Activated CD4-positive, alpha-beta T cell treated with anti-CD3 and anti-CD28 coated beads for 48 hours (primary cell): ENCODE results near the gene UBE3B.

Experiments
- DNase-seq: peaks from one replicate; pipeline ENCODE4 v3.0.0-alpha.2; 2020

UBE3B gene

DNA sequence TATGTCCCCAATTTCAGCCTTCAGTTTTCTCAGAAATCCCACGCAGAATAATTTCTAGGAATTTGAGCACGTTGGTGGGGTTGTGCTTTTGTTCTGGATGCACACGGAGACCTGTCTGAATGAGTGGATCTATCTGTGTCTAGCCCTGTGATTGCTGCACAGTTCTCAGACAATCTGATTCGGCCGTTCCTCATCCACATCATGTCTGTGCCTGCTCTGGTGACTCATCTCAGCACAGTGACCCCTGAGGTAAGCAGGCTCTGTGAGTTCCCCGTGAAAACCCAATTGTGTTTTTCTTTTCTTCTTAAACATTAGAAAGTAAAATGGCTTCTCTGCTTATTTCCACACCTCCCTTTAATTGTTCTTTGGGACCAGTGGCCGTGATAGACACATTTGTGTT is 20.2 kb downstream of the UBE3B start:
- no peak for DNase-seq

- DNase-seq = no peak
Measured at GRCh38 chr12:109500406-109501185, 23.2 kb downstream of the UBE3B start.

- no peak for DNase-seq
Measured at GRCh38 chr12:109501299-109501698, 23.9 kb downstream of the UBE3B start.

DNA sequence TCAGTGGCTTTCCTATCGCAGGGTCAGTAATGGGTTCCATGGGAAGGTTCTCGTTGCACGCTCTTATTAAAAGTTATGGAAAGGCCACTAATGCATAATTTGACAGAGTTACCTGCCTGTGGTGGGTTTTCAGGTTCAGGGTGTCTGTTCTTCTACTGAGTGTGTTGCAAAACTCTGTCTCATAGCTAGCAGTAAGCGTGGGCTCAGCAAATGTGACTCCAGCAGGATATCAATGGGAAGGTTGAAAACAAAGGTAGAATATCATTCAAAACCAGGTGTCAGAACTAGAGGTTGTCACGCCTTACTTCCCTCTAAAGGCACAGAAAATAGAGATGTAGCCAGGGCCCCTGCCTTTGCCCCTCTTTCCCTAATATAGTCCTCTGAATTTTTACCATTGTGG is 24.9 kb downstream of the UBE3B start:
- no peak for DNase-seq

DNA sequence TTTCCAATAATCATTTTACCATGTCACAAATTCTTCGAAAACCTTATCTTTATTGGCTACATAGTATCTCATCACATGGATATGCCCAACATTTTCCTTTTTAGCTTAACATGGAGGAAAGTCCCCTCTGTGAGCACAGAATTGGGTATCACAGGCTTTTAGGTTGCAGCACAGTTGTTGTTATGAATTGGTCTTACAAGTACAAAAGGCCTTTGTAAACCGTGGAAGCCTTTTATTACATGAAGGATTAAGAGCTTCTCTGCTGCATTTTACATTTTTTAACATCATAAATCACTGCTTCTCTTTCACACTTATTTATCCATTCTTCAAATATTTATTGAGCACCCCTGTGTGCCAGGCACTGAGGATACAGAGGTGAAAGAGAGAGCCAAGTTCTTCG is 26.2 kb downstream of the UBE3B start:
- DNase-seq = no peak

- DNase-seq = no peak
Measured at GRCh38 chr12:109504068-109504467, 26.6 kb downstream of the UBE3B start.

GRCh38 chr12:109510196-109510595 is 32.8 kb downstream of the UBE3B start:
- DNase-seq = no peak

GRCh38 chr12:109512608-109513007 is 35.2 kb downstream of the UBE3B start:
- DNase-seq = no peak

DNA sequence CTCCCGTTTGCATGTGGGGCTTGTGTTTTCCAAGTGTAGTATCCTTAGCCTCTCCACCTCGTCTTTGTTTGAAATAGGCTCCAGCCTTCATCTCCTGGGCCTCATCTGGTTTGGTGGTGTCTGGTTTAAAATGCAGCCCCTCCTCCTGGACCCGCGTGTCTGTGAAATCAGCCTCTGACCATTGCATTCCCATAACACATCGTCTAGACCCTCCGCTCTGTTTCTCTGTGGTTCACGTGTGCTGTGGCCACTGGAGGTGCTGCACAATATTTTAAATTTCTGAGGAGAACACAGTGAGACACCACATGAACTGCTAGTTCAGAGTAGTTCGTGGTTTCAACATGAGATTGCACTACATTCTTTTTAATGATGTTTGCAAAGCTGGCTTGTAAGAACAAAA is 35.6 kb downstream of the UBE3B start:
- no peak for DNase-seq

DNA sequence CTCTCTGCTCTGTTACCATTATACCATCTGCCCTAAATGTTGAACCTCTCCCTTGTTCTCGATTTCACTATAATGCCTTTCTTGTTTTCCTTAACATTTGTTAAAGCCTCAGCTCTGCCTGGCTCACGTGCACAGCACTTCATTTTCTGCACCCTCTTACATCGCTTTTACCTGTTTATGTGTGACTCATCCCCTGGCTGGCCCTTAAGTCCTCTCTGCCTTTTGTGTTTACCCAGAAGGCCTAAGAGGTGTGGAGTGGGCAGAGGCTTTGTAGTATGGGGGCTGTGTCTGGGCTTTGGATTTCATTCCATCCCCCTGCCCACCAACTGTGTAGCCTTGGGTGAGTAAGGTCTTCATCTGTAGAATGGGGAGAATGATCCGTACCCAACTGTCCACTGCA is 36.5 kb downstream of the UBE3B start:
- no peak for DNase-seq

DNA sequence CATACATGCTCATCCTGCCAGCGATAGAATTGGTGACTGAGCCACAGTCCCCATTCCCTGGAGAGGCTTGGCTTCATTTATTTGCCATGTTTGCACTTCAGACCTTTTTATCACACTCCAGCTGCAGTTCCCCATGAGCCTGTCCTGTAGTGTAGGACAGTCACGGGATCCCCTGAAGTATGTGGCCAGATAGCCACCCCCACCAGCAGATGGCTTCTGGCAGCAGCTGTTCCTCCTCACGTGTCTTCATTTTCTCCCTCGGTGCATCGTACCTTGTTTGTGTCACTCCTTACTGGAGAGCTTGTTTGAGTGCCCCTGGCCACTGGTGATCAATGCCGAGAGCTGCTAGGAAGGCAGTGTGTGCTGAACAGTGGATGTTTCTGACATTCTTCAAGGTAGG is 40.2 kb downstream of the UBE3B start:
- no peak for DNase-seq

DNA sequence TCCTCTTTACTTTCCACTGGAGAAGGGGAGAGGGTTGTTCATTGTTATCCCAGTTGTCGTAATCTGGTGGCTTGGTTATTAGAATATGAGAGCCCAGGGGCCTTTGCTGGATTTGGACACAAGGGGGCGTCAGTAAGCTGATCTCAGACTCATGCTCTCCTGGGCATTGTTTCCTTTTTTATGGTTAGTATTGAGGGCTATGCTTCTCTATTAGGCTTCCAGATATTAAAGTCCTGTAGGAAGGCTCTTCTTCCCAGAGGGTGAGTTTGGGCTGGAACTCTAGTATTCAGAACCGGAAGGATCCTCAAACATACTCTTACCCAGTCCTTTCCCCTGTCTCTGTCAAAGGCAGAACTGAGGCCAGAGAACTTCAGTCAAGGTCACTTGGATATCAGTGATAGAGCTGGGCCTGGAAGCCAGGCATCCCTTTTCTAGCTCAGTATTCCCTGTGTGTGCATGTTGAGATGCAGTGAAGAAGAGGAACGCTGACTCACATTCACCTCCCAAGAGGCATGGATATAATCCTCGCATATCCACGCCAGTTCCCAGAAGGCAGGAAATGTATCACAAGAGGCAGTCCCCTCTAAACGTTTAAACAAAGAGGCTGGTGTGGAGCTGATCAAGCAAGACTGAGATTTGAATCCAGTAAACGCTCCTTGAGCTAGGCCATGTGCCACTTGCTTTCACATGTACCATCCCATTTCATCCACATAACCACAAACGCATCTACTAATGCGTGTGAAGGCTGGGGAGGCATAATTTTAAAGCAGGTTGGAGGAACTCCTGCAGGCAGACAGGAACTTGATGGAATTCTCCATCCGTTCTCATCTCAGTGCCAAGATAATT is 41.6 kb downstream of the UBE3B start:
- DNase-seq = peak; percentile 72

- no peak for DNase-seq
Measured at GRCh38 chr12:109519787-109520186, 42.4 kb downstream of the UBE3B start.

DNA sequence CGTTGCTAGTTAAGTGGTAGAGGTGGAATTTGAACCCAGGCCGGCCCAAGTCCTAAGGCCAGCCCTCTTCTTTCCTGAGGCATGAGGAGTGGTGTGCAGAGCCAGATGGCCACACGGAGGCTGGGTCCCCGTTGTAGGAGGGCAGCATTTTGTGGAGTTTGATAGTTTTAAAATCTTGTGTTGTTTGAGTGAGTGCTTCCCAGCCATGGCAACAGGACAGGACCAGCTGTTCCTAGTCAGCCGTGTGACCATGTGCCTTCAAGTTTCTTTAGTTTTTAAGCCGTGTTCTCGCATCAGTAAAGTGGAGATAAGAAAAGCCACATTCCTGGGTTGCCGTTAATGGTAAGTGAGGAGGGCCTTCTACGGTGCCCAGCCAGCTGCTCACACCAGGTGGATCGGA is 44.4 kb downstream of the UBE3B start:
- DNase-seq = no peak

- no peak for DNase-seq
Measured at GRCh38 chr12:109523071-109523470, 45.6 kb downstream of the UBE3B start.

GRCh38 chr12:109523504-109523903 is 46.1 kb downstream of the UBE3B start:
- no peak for DNase-seq

GRCh38 chr12:109524466-109525278 is 47.2 kb downstream of the UBE3B start:
- no peak for DNase-seq

GRCh38 chr12:109525279-109525585 is 47.8 kb downstream of the UBE3B start:
- no peak for DNase-seq

DNA sequence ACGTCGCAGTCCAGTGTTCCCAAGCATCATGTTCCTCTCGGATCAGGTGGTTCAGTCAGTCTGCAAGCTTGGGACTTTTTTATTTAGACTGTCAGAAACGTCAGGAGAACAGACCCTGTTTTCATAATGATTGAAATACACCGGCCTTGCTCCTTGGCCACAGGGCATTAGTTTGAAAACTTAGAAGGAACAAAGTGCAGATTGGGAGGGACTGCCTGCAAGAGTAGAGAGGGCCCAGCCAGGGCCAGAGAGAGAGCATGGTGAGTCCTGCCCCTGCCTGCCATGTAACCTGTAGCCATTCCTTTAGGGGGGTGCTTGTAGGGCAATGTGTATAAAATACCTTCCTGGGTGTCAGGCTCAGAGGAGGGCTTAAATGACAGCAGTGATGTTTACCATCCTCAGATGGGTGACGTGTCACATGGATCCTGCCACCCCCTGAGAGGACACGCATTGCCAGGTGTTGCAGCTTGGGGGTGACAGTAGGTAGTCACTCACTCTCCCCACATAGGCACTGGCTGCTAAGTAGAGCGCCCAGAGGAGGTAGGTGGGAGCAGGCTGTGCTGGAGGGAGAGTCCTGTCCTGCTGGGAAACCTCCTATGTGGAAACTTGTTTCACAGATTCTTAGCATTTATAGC is 50.2 kb downstream of the UBE3B start:
- DNase-seq = no peak

DNA sequence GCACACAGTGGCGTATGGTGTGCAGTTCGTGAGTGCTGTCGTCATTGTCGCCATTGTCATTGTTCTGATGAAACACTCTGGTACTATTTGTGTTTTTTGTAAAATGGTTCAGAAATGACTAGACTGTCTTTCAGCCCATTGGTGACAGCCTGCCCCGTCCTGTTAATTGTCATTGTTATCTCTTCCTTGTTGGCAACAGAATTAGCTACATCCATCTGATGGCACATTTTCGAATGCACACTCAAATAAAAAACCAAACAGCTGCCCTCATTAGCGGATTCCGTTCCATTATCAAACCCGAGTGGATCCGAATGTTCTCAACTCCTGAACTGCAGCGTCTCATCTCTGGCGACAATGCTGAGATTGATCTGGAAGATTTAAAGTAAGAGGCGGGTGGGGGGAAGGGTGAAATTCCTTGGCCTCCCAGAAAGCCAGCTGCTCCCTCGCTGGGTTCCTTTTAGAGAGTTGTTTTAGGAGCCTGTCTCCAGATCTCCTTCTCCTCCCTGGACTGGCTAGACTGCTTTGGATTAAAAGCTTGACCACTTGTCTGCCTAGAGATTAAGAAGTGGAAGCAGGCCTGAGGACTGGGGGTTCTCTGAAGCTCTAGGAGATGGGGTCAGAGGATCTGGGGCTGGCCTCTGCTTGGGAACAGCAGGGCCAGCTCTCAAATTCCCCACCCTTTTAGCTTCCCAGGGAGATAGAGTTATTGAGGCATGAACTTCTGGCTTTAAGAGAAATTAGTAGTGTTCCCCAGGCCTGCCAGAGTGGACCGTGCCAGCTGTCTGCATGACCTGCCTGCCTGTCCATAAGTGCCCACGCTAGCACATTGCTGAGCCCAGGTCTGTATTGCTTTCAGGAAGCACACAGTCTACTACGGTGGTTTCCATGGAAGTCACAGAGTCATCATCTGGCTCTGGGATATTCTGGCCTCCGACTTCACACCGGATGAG is 52.5 kb downstream of the UBE3B start:
- DNase-seq = no peak

DNA sequence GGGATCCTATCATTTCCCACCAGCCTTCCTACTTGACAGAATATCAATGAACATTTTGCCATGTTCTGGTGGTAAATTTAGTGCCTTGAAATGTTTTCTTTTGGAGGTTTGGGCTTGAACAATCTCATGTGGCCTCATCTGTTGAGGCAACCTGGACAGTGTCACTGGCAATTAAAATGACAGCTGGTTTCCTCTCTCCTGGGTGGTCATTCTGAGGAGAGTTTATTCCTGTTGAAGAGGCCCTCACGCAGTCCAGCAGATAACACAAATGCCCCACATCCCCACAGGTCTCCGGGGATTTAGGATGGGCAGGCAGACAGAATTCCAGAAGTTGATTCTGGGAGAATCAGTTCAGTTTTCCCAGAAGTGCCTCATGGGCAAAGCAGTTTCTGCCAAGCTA is 54.0 kb downstream of the UBE3B start:
- no peak for DNase-seq
